HepG2 (cell line): Measurements from ENCODE around the gene GJB2. TPM values are rescaled to one million over a fixed set of nuclear protein-coding genes. Genes with fewer than 3 reads are reported as not detected.

Experiments used
- ATAC-seq: fragments of 200-7000 bp; cut with Tn5 transposase; 3 replicates; pipeline ENCODE4 v1.9.1; 2020; ENCODE audit warnings: mild to moderate bottlenecking, moderate library complexity
- BruUV-seq: library from RNA; stranded (reverse); fragments of 400-500 nt; replicated peaks from 2 replicates; lab custom pipeline; 2021; lab: Mats Ljungman, UMichigan
- CTCF ChIA-PET: fragments of 300-600 bp; formaldehyde crosslinking; extraction: SDS; loops from one replicate; lab custom pipeline; 2021; ENCODE audit warnings: low total read pairs, inconsistent platforms, low intra/inter-chr PET ratio; lab: Yijun Ruan, JAX
- POLR2A ChIA-PET: fragments of 350-600 bp; sonication (Branson Sonifier 250); formaldehyde crosslinking; loops from one replicate; lab custom pipeline; 2020; ENCODE audit warnings: antibody characterized with exemption, inconsistent platforms; lab: Yijun Ruan, JAX
- DNase-seq: peaks from one replicate; pipeline ENCODE4 v3.0.0-alpha.2; 2015; ENCODE audit warnings: low spot score
- FAIRE-seq: peaks from 3 replicates; lab custom pipeline; 2011; peaks lifted over from hg19 to GRCh38; lab: Jason Lieb, UNC
- H2AFZ ChIP-seq: one replicate; pipeline ENCODE4 v1.6.1; 2011; ENCODE audit warnings: low read length, inconsistent platforms
- H3K27ac ChIP-seq: fragments of 300-600 bp; 3 replicates; pipeline ENCODE4 v1.8.0; 2011; ENCODE audit warnings: mixed run types, mild to moderate bottlenecking, mixed read lengths, low read length, inconsistent platforms; ENCODE audit not compliant: insufficient read depth; ENCODE audit errors: extremely low read length
- H3K27me3 ChIP-seq, 2 experiments: fragments of 200-600 bp in 1 of 2; 2 replicates in 1 of 2; 3 replicates in 1 of 2; pipeline versions ENCODE4 v1.6.0 to v1.8.0; 2011; ENCODE audit warnings: low read length in 2 of 2, mild to moderate bottlenecking in 2 of 2, moderate library complexity in 2 of 2, inconsistent platforms in 1 of 2; ENCODE audit not compliant: insufficient read depth in 2 of 2, control insufficient read depth in 1 of 2
- H3K36me3 ChIP-seq, 2 experiments: fragments of 200-600 bp in 1 of 2; replicated peaks in 1 of 2; 2 replicates in 1 of 2; 3 replicates in 1 of 2; pipeline versions ENCODE4 v1.5.1 to v1.8.0; 2011; ENCODE audit warnings: low read length in 2 of 2, inconsistent platforms in 1 of 2; ENCODE audit not compliant: insufficient read depth in 2 of 2, control insufficient read depth in 1 of 2
- H3K4me1 ChIP-seq: 2 replicates; pipeline ENCODE4 v1.5.1; 2012; ENCODE audit warnings: low read length, inconsistent platforms; ENCODE audit not compliant: insufficient read depth
- H3K4me2 ChIP-seq: 2 replicates; pipeline ENCODE4 v1.6.0; 2011; ENCODE audit warnings: low read depth, low read length, inconsistent platforms
- H3K4me3 ChIP-seq, 3 experiments: fragments of 200-600 bp in 1 of 3; sonication (generic), shearing (Covaris generic) in 1 of 3; replicated peaks in 1 of 3; 2 replicates each; pipeline ENCODE4 v1.5.1; 2011 to 2016; ENCODE audit warnings: low read length in 3 of 3, inconsistent platforms in 2 of 3, low read depth in 2 of 3, mild to moderate bottlenecking in 2 of 3, control low read depth in 1 of 3, mixed read lengths in 1 of 3; ENCODE audit not compliant: insufficient read depth in 1 of 3
- H3K79me2 ChIP-seq: one replicate; pipeline ENCODE4 v1.6.1; 2011; ENCODE audit warnings: low read length, inconsistent platforms; ENCODE audit not compliant: insufficient read depth
- H3K9ac ChIP-seq: 2 replicates; pipeline ENCODE4 v1.6.0; 2011; ENCODE audit warnings: mild to moderate bottlenecking, low read depth, low read length, inconsistent platforms; ENCODE audit not compliant: insufficient read depth
- H3K9me3 ChIP-seq: 2 replicates; pipeline ENCODE4 v1.5.1; 2012; ENCODE audit warnings: mild to moderate bottlenecking, low read length
- H4K20me1 ChIP-seq: 2 replicates; pipeline ENCODE4 v1.6.0; 2011; ENCODE audit warnings: inconsistent platforms, mild to moderate bottlenecking, low read length, moderate library complexity; ENCODE audit not compliant: insufficient read depth
- BCL6 ChIP-seq: IDR thresholded peaks from 2 replicates; pipeline ENCODE4 v1.6.1; 2016; ENCODE audit warnings: missing genetic modification reagents, missing compliant biosample characterization
- KDM4B ChIP-seq: sonication (generic); formaldehyde crosslinking; IDR thresholded peaks from 2 replicates; pipeline ENCODE4 v1.4.0; 2020; ENCODE audit warnings: missing genetic modification reagents
- RFX5 ChIP-seq: IDR thresholded peaks from 2 replicates; pipeline ENCODE4 v1.6.1; 2011; ENCODE audit warnings: low read depth, low read length, improper control_type of control experiment
- SALL2 ChIP-seq: sonication (generic); formaldehyde crosslinking; IDR thresholded peaks from 2 replicates; pipeline ENCODE4 v1.8.1; 2023; ENCODE audit warnings: mild to moderate bottlenecking, missing genetic modification reagents, inconsistent platforms
- SAP130 ChIP-seq: IDR thresholded peaks from 2 replicates; pipeline ENCODE4 v1.6.1; 2016; ENCODE audit warnings: low read depth
- SCMH1 ChIP-seq: sonication (generic); formaldehyde crosslinking; IDR thresholded peaks from 2 replicates; pipeline ENCODE4 v1.9.0; 2021; ENCODE audit warnings: missing genetic modification reagents, mild to moderate bottlenecking, borderline replicate concordance
- SETDB1 ChIP-seq: sonication (generic); formaldehyde crosslinking; IDR thresholded peaks from 2 replicates; pipeline ENCODE4 v1.5.1; 2020; ENCODE audit warnings: missing genetic modification reagents, mild to moderate bottlenecking, borderline replicate concordance
- ZNF276 ChIP-seq: sonication (generic); formaldehyde crosslinking; IDR thresholded peaks from 2 replicates; pipeline ENCODE4 v1.4.0; 2020; ENCODE audit warnings: mild to moderate bottlenecking, low read depth, missing genetic modification reagents
- ZNF83 ChIP-seq: sonication (generic); formaldehyde crosslinking; IDR thresholded peaks from 2 replicates; pipeline ENCODE4 v1.4.0; 2020; ENCODE audit warnings: missing genetic modification reagents, mild to moderate bottlenecking, borderline replicate concordance
- WGBS: methylation state at CpG from one replicate; pipeline ENCODE4 v1.1.6; 2017; ENCODE audit warnings: low lambda C conversion rate; 5-methylcytosine and 5-hydroxymethylcytosine counted together
- in situ Hi-C: cut with HindIII; loops from 2 replicates; pipeline ENCODE4 v1.10.0; 2017; ENCODE audit warnings: low pct_unique_long_range_greater_than_20kb; ENCODE audit not compliant: extremely low pct_ligation_motif_present
- intact Hi-C: fragments of 100-400 bp; cut with micrococcal nuclease; formaldehyde crosslinking; loops from one replicate; pipeline ENCODE4 v1.10.0; 2022; ENCODE audit not compliant: unreplicated experiment
- polyA plus RNA-seq, 8 experiments: library from polyadenylated mRNA; depleted of rRNA in 3 of 8; stranded (reverse) in 7 of 8; unstranded in 1 of 8; fragments of >200 nt; fragmentation: Illumina TruSeq in 4 of 8; extraction: Trizol in 4 of 8; gene quantifications; 2 replicates each; pipeline versions ENCODE4 v1.2.1 to v1.2.3, GENCODE V29; 2011 to 2016; ENCODE audit warnings: low read depth in 4 of 8, missing spikeins in 1 of 8, mixed read lengths in 1 of 8; ENCODE audit not compliant: insufficient read depth in 1 of 8
- total RNA-seq, 5 experiments: library from RNA; depleted of rRNA; stranded (reverse); fragments of >200 nt; fragmentation: Illumina TruSeq; extraction: Trizol; gene quantifications; 2 replicates each; pipeline ENCODE4 v1.2.3, GENCODE V29; 2016; ENCODE audit warnings: low read depth in 1 of 5

GJB2 gene
- total and polyA plus RNA-seq, 2 of the 13 experiments (the other 11 are each of a cell fraction or from before 2014, with no cell fraction given): 0.15 to 0.18 TPM

- Histone ChIP-seq H3K4me3 (no peak overlapping the region), H3K4me1 (peaks cover 17% of the 10 kb centered on the region), H3K4me2 (no peak overlapping the region), H3K79me2 (no peaks in the 10 kb centered on the region), H3K27me3 (peaks cover 0 to 27% of the 10 kb centered on the region in 2 experiments; a peak in 2 of 5 replicates), H3K9ac (no peak overlapping the region), H3K27ac (no peak overlapping the region), H3K9me3 (no peaks in the 10 kb centered on the region), H2AFZ (no peak overlapping the region), H4K20me1 (no peaks in the 10 kb centered on the region), H3K36me3 (no peaks in the 10 kb centered on the region)
- TF ChIP-seq SALL2 (CRISPR knock-in tag) (no peak), ZNF276 (CRISPR knock-in tag) (no peak), SAP130 (CRISPR knock-in tag) (no peak), KDM4B (CRISPR knock-in tag) (no peak), SETDB1 (no peak), RFX5 (no peak), ZNF83 (no peak), SCMH1 (no peak), BCL6 (CRISPR knock-in tag) (no peak)
- FAIRE-seq (no peak), ATAC-seq (no peak), DNase-seq (no peak)
- in situ Hi-C loops (no loop called here), intact Hi-C loops (loop anchor here (2.0 to 5.0 kb wide), 4 partner anchors 25 to 200 kb away; no protein-coding TSS in a partner anchor)
- BruUV-seq: no TSS peak
- WGBS: 85% methylated on average over 16 of the region's 16 CpGs
- POLR2A ChIA-PET: no interaction called here
- CTCF ChIA-PET: no interaction called here
Measured at GRCh38 chr13:20161951-20162300, 30.8 kb downstream of the GJB2 start.
